GM18507 (cell line): ENCODE data around the gene ITSN1.
"Not testable (repeated sequence)": the region's sequence is repeated elsewhere in the genome, so short reads cannot be mapped to it uniquely, and the experiment has no call there.

Source experiments
- DNase-seq: peaks from one replicate; pipeline ENCODE4 v3.0.0; 2011; ENCODE audit warnings: low read depth; ENCODE audit not compliant: insufficient read length; ENCODE audit errors: extremely low spot score
- FAIRE-seq: peaks from 2 replicates; lab custom pipeline; 2011; peaks lifted over from hg19 to GRCh38; lab: Jason Lieb, UNC

The ITSN1 gene

DNA sequence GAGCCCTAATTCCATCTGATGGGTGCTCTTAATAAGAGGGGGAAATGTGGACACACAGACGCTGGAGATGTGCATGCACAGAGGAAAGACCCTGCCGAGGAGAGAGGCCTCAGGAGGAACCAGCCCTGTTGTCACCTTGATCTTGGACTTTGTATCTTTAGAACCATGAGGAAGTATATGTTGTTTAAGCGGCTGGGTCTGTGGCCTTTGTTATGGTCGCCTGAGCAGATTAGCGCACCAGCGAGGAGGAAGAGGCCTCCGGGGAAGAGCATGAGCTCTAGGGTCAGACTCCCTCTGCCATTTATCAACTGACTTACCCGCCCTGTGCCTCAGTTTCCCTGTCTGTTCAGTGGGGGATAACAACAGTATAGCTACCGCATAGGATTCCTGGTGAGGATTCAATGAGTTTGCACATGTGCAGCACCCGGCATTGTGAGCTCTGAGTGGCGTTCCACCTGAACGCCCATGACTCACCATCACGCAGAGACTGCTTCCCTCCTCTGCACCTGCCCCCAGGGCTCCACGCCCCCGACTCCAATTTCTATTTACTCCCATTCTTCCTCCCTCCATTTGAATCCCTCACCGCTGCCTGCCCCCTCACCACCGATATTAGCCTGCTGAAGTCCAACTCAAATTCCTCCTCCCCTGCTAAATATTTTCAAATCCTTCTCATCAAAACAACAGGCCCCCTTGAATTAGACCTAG lies 206.1 kb downstream of the ITSN1 start:
- DNase-seq (no peak), FAIRE-seq (no peak)

DNA sequence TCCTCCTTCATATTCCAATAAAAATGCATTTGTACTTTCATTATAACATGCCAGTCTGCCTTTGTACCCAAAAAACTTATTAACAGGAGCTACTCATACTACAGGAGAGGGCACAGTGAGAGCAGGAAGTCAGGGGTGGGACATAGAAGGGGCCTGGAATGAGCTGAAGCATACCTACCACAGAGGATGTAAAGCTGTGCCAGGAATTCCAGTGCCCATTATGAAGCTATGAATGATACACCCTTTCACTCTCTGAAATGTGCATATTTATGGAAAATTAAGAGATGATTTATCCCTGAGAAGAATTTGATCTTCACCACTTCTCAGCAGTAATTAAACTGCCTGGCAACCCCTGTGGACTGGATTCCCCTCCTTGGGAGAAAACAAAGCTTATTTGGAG lies 207.5 kb downstream of the ITSN1 start:
- DNase-seq, result no peak
- no peak for FAIRE-seq

DNA sequence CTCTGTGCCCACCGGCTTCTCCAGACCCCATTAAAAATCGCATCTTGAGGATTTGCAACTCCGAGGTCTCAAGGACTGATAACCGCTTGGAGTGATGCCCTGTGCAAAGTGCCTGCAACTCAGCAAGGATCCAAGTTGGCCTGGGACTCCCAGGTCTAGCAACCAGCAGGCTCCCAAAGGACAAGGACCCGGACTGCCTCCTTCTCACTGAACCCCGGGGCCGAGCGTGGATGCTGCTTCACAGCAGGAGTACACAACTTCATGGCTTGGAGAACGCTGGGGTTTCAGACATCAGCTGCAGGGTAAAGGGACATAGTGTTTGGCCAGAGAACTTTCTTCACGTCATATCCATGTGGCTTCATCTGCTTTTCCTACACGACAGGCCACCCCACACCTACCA lies 208.1 kb downstream of the ITSN1 start:
- FAIRE-seq, result no peak
- DNase-seq, result no peak

DNA sequence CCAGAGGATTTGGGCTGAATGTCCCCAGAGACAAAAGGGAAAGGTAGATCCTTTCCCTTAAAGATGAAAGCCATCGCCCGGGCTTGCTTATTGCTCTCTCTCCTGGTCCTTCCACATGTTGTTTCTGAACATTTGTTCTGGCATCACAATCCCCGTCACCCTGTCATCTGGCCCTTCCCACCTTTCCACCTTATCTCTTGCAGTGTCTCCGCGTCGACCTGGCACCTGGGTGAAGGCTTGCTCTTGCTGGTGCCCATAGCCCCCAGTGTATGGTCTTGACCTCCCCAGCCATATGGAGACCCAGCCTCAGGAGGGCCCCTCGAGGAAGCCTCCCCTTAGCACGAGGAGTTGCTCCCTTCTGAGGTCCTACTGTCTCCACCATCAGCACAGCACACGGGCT lies 208.7 kb downstream of the ITSN1 start:
- no peak for FAIRE-seq
- DNase-seq, result no peak

DNA sequence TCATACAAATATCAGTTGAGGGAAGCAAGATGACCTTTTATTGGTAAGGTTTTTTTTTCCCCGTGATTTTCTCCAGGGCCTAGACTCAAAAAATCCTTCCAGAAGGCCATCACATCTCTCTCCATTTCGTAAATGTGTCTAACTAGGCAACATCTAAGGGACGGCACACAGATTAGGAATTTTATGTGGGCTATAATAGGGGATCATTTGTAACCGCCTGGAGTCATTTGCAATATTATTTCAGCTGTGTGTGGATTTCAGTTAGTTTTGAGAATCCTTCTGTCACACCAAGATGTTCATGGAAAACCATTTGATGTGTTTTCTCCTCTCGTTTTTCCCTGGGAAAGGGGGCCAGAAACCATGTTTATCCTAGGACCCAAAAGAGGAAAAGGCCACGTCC lies 210.2 kb downstream of the ITSN1 start:
- no peak for DNase-seq
- no peak for FAIRE-seq

DNA sequence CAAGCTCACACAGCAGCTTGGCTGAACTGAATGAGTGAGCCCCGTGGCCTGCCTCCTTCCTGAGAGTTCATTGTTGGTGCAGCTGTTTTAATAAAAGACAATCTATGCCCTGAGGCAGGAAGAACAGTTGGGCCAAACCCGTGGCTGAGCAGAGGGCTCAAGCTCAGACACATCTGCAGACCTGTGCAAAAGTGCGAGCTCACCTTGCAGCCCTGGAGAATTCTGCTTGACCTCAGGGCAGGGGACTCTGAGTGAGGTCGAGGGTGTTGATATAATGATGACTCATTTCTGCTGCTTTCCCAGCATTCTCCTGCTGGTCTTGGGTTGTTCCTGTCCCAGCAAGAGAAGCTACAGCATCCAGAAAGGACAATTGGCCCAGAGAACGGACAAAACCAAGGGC lies 212.3 kb downstream of the ITSN1 start:
- DNase-seq, result no peak
- no peak for FAIRE-seq

DNA sequence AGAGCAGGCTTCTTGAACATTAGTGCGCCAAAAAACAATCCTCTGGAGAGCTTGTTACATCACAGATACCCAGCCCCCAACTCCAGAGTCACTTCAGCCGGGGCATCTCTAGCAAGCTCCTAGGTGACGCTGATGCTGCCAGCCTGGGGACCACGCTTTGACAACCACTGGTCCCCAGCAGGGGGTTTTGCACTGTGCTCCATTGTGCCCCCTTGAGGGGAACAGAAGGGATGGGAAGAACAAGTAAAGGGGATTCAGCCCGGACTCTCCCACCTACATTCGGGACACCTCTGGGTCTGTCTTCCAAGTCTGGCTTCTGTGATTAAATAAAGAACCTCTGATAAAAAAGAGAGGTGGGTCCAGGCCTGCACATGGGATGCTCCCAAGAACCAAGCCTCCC lies 212.9 kb downstream of the ITSN1 start:
- no peak for FAIRE-seq
- no peak for DNase-seq

DNA sequence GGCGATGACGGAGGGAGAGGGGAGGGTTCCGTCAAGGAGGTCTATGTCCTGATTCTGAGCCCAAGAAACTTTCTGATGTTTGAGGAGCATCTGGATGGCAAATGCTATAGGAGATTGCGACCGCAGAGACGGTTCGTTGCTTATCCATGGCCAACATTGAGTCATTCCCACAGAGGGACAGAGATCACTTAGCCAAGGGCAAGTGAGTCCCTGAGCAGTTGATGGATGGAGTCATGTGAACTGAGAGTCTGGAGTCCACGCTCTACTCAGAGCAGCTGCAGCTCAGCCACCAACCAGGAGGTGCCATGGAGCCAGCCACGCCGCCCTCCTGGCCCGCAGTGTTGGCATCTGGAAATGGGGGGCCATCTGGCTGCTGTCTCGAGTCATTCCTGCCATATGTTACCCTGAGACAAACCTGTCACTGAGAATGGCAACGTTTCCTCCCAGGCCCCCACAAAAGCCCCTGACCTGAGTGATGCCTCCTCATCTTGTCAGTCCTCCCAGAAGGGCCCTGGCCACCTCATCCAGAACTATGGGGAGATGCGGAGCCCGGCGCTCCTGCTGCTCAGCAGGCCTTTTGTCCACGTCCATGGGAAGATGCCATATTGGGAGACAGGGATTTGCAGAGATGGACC lies 214.7 kb downstream of the ITSN1 start:
- DNase-seq (no peak), FAIRE-seq (no peak)

DNA sequence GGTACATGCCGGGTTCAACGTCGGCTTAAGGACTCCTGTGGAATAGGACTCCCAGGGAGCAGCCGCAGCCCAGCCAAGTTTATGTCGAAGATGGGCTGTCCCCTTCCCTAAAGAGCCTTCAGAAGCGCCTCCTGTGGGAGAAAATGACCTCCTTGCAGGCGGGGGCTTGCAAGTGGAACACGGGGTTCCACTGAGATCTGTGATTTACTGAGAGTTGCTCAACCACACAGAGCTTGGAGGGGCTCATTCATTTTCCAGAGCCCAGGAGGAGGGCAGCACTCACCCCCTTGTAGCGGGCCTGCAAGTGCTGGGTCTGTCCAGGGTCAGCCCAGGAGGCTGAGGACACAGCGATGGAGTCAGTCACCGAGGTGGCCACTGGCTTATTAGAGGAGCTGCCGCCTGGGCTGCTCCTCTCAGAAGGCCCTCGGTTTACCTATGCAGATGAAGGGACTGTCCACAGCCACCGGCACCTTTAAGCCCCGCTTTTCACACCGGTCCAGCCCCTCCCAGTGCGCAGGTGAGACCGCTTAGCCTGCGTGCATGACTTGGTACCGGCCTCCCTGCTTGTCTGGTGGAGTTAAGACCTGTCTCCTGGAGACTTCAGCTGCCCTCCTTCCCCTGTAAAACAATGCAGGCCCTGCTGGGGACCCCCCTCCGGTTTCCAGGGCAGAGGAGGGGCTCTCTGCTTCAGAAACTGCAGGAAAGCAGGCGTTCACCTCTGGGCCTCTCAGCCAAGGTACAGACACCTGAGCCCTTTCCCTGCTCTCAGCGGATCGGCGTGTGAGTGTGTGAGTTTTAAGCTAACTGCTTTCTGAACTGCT lies 215.8 kb downstream of the ITSN1 start:
- DNase-seq (no peak), FAIRE-seq (no peak)

DNA sequence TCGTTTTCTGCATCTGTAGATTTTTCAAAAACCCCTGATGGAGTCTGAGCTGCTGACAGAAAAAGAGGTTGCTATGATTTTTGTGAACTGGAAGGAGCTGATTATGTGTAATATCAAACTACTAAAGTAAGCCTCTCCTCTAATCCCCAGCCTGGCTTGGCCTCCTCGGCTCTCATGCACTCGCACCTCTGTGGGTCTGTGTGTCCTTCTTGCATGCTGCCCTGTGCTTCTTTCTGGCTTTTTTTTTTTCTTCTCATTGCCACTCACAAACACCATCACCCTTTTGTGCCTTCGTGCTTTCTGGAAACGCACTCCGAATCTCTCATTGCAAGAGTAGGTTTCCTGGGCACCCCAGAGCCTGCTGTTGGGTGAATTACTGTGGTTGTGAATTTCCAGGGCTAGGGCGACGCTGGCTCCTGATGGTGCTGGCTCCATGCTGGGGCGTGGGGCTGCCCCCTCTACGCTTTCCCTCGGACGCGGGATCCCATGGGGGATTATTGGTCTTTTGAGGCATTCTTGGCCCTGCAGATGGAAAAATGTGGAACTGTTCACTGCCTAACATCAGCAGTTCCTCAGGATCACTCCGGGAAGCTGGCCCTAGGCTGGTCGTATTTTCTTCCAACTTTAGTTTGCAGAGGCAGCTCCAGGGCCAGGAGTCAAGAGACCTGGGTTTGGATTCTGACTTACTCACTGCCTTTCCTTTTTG lies 216.5 kb downstream of the ITSN1 start:
- DNase-seq (no peak), FAIRE-seq (no peak)

DNA sequence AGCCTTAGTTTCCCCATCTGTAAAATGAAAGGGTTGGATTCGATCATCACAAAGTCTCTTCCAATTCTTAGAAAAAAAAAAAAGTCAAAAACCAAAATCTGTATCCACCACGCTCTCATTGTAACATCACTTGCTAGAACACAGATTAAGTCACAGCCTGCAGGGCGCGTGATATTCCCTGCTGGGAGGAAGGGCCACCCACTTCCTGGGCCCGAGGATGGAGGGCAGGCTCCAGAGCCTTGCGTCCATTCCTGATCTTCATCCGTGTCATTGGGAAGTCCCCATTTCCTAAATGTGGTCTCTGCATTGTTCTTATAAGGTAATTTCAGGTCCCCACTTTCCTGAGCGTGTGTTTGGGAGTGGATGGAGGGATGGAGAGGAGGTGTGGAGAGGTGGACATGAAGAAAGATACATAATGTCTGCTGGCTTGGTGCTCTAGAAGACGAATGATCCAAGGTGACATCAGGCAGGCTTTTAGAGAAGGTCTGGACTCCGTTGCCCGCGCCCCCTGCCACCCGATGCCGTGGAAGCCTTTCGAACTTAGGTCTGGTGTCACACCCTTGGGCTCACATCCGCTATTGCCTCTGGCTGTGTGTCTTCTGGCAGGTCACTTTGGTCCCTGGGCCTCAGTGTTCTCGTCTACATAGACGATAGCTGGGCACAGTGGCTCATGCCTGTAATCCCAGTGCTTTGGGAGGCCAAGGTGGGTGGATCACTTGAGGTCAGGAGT lies 217.2 kb downstream of the ITSN1 start:
- DNase-seq (no peak), FAIRE-seq (no peak)

DNA sequence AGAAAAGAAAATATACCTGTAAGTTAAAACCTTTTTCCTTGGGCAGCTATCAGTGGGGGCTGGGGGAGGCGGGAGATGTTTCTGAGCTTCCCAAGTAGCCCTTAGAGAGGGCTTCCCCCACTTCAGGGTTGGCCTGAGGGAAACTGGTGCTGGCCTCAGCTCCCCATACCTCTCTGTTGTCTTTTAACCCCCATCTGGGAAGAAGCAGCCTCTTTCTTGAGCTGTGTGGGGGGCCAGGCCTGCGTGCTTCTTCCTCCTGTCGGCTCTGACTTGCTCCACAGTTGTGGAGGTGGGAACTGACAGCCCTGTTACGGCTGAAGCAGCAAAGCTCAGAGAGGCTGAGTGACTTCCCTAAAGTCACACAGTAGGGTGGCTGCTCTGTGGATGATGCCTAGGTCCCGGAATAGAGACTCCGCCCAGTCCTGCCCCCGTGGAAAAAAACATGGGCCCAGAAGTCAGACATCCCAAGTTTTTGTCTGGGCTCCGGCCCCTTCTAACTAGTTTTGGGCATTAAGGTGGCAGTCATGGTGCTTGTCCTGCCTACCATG lies 218.1 kb downstream of the ITSN1 start:
- DNase-seq (no peak), FAIRE-seq (no peak)

DNA sequence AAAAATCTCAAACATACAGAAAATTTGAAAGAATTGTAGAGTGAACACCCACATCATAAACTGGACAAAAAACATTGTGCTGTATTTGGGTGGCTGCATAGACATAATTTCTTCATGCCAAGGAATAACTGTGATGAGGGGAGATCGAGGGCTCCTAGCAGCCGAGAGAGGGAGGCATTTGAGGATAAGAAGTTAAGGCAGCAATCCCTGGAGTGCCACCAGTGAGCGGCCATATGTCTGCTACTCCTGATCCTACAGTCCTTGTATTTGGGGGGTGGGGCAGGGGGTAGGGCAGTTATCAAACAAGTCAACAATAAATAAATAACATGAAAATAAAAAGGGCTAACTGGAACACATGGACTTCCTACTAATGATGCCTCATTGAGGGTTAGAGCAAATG lies 218.8 kb downstream of the ITSN1 start:
- DNase-seq (no peak), FAIRE-seq (no peak)

DNA sequence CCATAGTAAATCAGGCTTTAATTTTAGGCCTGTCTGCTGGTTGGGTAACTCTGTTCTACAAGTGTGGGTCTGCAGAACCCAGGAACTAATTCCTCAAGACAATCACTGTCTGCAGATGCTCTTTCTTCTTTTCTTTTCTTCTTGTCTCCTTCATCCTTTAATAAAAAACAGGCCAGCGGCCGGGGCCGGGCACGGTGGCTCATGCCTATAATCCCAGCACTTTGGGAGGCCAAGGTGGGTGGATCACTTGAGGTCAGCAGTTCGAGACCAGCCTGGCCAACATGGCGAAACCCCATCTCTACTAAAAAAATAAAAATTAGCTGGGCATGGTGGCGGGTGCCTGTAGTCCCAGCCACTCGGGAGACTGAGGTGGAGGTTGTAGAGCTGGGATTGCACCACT lies 220.9 kb downstream of the ITSN1 start:
- FAIRE-seq, DNase-seq: not testable (repeated sequence)

DNA sequence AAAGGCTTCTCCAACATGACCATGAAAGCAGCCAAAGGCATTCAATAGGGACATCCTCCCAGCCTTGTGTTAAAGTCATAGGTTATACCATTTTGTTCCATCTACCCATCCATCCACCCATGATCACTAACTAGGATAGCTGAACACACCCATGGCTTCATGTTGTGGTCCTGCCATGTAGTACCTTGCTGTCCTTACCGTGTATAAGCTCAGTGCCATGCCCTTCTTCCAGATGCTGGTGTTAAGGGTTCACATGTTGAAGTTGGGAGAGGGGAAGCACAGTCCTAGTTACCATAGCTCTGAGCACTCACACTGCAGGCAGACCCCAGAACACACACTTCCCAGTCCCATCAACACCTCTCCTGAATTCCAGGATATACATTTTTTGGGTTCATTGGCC lies 221.8 kb downstream of the ITSN1 start:
- no peak for FAIRE-seq

DNA sequence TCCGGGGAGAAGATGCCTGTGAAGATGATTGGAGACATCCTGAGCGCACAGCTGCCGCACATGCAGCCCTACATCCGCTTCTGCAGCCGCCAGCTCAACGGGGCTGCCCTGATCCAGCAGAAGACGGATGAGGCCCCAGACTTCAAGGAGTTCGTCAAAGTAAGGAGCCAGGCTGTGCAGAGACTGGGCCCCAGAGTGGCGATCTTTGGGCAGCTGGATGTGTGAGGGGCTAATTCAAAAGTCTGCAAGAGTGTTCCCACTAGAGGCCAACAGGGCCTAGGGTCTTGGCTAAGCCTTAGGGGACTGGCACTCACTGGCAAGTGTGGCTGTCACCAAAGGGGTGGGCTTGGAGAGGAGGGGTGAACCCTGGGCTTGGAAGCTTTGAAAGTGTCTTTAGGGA lies 222.9 kb downstream of the ITSN1 start:
- DNase-seq, result no peak
- FAIRE-seq, result no peak

More for the DNA sequence above, 221.8 kb downstream of the ITSN1 start:
- no peak for DNase-seq

DNA sequence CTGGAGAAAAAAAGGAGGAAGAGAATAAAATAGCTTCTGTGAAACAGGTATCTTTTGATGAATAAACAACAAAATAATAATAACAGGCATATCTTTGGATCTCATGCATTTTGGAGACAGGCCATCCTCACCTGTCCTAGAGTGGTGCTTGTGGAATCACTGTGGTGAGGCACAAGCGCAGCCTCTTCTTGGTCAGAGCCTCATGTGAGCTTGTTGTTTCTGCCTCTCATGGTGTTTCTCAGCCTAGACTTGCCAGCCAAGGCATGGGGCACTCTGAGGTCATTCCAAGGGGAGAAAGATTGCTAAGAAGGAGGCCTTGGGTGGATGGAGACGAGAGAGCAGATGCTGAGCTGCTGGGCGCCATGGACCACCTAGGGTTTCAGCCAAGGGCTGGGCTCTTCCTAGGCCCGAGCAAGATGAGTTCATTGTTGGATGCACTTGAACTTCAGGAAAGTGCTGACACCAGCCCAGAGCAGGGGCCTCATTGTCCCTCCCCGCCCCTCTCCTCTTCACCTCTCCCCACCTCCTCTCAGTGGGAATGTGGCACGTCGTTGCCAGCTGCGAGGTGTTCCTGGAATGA lies 223.8 kb downstream of the ITSN1 start:
- no peak for DNase-seq
- no peak for FAIRE-seq

DNA sequence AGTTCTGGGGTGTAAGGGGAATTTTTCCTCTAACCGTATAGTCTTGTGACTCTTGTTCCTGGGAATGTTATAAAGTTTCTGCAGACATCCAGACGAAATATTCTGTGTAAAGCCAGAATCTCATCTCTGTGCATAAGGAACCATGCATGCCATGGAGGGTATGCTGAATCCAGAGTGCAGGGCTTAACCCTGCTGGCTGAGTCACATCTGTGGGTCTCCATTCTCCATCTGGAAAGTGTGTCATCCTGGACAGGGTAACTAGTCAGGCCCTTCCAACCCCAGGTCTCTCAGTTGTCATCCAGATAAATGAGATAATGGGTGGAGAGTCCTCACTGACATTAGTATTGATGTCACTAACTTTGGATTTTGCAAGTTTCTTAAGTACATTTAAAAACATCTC lies 224.5 kb downstream of the ITSN1 start:
- DNase-seq (no peak), FAIRE-seq (no peak)

DNA sequence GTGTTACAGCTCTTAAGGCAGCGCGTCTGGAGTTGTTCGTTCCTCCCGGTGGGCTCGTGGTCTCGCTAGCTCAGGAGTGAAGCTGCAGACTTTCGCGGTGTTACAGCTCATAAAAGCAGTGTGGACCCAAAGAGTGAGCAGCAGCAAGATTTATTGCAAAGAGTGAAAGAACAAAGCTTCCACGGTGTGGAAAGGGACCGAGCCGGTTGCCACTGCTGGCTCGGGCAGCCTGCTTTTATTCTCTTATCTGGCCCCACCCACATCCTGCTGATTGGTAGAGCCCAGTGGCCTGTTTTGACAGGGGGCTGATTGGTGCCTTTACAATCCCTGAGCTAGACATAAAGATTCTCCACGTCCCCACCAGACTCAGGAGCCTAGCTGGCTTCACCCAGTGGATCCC lies 225.6 kb downstream of the ITSN1 start:
- DNase-seq, FAIRE-seq: not testable (repeated sequence)
